Measurements from ENCODE around the gene IGFALS. TPM values are rescaled to one million over a fixed set of nuclear protein-coding genes. Genes with fewer than 3 reads are reported as not detected.

Gene IGFALS
- total RNA-seq, 2 experiments from 2014 or later: not detected

- Mint-ChIP-seq H3K4me3 (no peak overlapping the region), H3K36me3 (ENCODE audit: low read depth) (peaks cover 8% of the 10 kb centered on the region), H3K4me1 (peaks cover 24% of the 10 kb centered on the region), H3K27ac (peak overlapping the region; percentile 25), H3K9me3 (ENCODE audit: low read depth) (no peaks in the 10 kb centered on the region), H3K27me3 (no peaks in the 10 kb centered on the region)
- peak; percentile 3 for DNase-seq
- ChIA-PET POLR2A (no interaction called here), CTCF (no interaction called here)
- intact Hi-C loops (cut with DNase I, micrococcal nuclease): no loop called here
- no peak for ATAC-seq
Observed at GRCh38 chr16:1779234-1779701, 14.2 kb downstream of the IGFALS start.

- intact Hi-C loops (cut with DNase I, micrococcal nuclease): no loop called here
Observed at GRCh38 chr16:1778200-1779179, 15.0 kb downstream of the IGFALS start.

GRCh38 chr16:1777375-1778199 is 15.9 kb downstream of the IGFALS start:
- CTCF ChIA-PET: no interaction called here
- intact Hi-C loops (cut with DNase I, micrococcal nuclease): no loop called here
- POLR2A ChIA-PET: no interaction called here
- Mint-ChIP-seq H3K27me3 (no peaks in the 10 kb centered on the region), H3K36me3 (ENCODE audit: low read depth) (peaks cover 6% of the 10 kb centered on the region), H3K9me3 (ENCODE audit: low read depth) (no peaks in the 10 kb centered on the region), H3K4me3 (no peak overlapping the region), H3K4me1 (peaks cover 13% of the 10 kb centered on the region), H3K27ac (no peak overlapping the region)
- DNase-seq (peak; percentile 10), ATAC-seq (no peak)

More at GRCh38 chr16:1778200-1779179, 15.0 kb downstream of the IGFALS start:
- H3K4me3 Mint-ChIP-seq: no peak overlapping the region
- no peak overlapping the region for H3K27ac Mint-ChIP-seq
- H3K9me3 Mint-ChIP-seq (ENCODE audit: low read depth): no peaks in the 10 kb centered on the region
- peaks cover 8% of the 10 kb centered on the region for H3K36me3 Mint-ChIP-seq (ENCODE audit: low read depth)
- peaks cover 17% of the 10 kb centered on the region for H3K4me1 Mint-ChIP-seq
- no peaks in the 10 kb centered on the region for H3K27me3 Mint-ChIP-seq
- ChIA-PET POLR2A (no interaction called here), CTCF (no interaction called here)
- ATAC-seq (no peak), DNase-seq (peak; percentile 6)

GRCh38 chr16:1776991-1777374 is 16.5 kb downstream of the IGFALS start:
- H3K27ac Mint-ChIP-seq: no peak overlapping the region
- DNase-seq (no peak), ATAC-seq (no peak)
- no peaks in the 10 kb centered on the region for H3K9me3 Mint-ChIP-seq (ENCODE audit: low read depth)
- H3K4me3 Mint-ChIP-seq: no peak overlapping the region
- intact Hi-C loops (cut with DNase I, micrococcal nuclease): no loop called here
- ChIA-PET CTCF (no interaction called here), POLR2A (no interaction called here)
- peaks cover 11% of the 10 kb centered on the region for H3K36me3 Mint-ChIP-seq (ENCODE audit: low read depth)
- H3K27me3 Mint-ChIP-seq: no peaks in the 10 kb centered on the region
- peaks cover 13% of the 10 kb centered on the region for H3K4me1 Mint-ChIP-seq

- peak; percentile 4 for DNase-seq
- CTCF ChIA-PET: no interaction called here
- POLR2A ChIA-PET: no interaction called here
- no peak overlapping the region for H3K4me3 Mint-ChIP-seq
- peaks cover 14% of the 10 kb centered on the region for H3K36me3 Mint-ChIP-seq (ENCODE audit: low read depth)
- H3K27me3 Mint-ChIP-seq: no peaks in the 10 kb centered on the region
- intact Hi-C loops (cut with DNase I, micrococcal nuclease): no loop called here
- H3K4me1 Mint-ChIP-seq: peaks cover 11% of the 10 kb centered on the region
- no peaks in the 10 kb centered on the region for H3K9me3 Mint-ChIP-seq (ENCODE audit: low read depth)
- H3K27ac Mint-ChIP-seq: no peak overlapping the region
- ATAC-seq: no peak
Observed at GRCh38 chr16:1776672-1776955, 16.9 kb downstream of the IGFALS start.

GRCh38 chr16:1775846-1776671 is 17.4 kb downstream of the IGFALS start:
- intact Hi-C loops (cut with DNase I, micrococcal nuclease): no loop called here
- CTCF ChIA-PET: interaction anchor here (0.6 kb wide), 2 partner anchors 60 to 360 kb away, joined by 3 read pairs; partner anchors contain the start of gene PKD1
- Mint-ChIP-seq H3K27me3 (no peaks in the 10 kb centered on the region), H3K36me3 (ENCODE audit: low read depth) (peaks cover 12% of the 10 kb centered on the region), H3K4me3 (no peak overlapping the region), H3K4me1 (peaks cover 5% of the 10 kb centered on the region), H3K9me3 (ENCODE audit: low read depth) (no peaks in the 10 kb centered on the region), H3K27ac (no peak overlapping the region)
- ATAC-seq (no peak), DNase-seq (no peak)
- POLR2A ChIA-PET: no interaction called here

- Mint-ChIP-seq H3K27me3 (no peaks in the 10 kb centered on the region), H3K36me3 (ENCODE audit: low read depth) (peaks cover 17% of the 10 kb centered on the region), H3K4me1 (peaks cover 6% of the 10 kb centered on the region), H3K27ac (no peak overlapping the region), H3K9me3 (ENCODE audit: low read depth) (no peaks in the 10 kb centered on the region), H3K4me3 (peak overlapping the region; percentile 26)
- no peak for ATAC-seq
- ChIA-PET CTCF (interaction anchor here (0.6 kb wide), 2 partner anchors 59 to 361 kb away, joined by 3 read pairs; partner anchors contain the start of gene PKD1), POLR2A (interaction anchor here (0.7 to 5.2 kb wide), 2 partner anchors 7 to 10 kb away, joined by 3 to 39 read pairs; partner anchors contain the start of genes NUBP2 and SPSB3)
- DNase-seq: no peak
- intact Hi-C loops (cut with DNase I, micrococcal nuclease): no loop called here
Observed at GRCh38 chr16:1775006-1775845, 18.3 kb downstream of the IGFALS start.

GRCh38 chr16:1774448-1774780 is 19.1 kb downstream of the IGFALS start:
- CTCF ChIA-PET: interaction anchor here (1.0 kb wide), 1 partner anchor 8 kb away, joined by 5 read pairs; the partner anchor contains the start of genes NUBP2 and SPSB3
- Mint-ChIP-seq H3K27me3 (no peaks in the 10 kb centered on the region), H3K27ac (no peak overlapping the region)

GRCh38 chr16:1773703-1774447 is 19.6 kb downstream of the IGFALS start:
- DNase-seq (peak; percentile 52), ATAC-seq (peak; percentile 3)
- ChIA-PET CTCF (interaction anchor here (0.7 to 1.0 kb wide), 3 partner anchors 9 to 1238 kb away, joined by 3 to 5 read pairs (median 4); partner anchors contain the start of genes NUBP2 and SPSB3), POLR2A (interaction anchor here (5.2 kb wide), 1 partner anchor 9 kb away, joined by 39 read pairs; the partner anchor contains the start of genes NUBP2 and SPSB3)
- intact Hi-C loops (cut with DNase I, micrococcal nuclease): loop anchor here (1.0 to 5.0 kb wide), 18 partner anchors 8 to 1092 kb away; partner anchors contain the start of genes MAPK8IP3 (in 2 of the 2), NUBP2 (in 2 of the 2), SPSB3 (in 2 of the 2) and CRAMP1 (in 1 of the 2)
- Mint-ChIP-seq H3K9me3 (ENCODE audit: low read depth) (no peaks in the 10 kb centered on the region), H3K4me1 (peaks cover 9% of the 10 kb centered on the region), H3K27ac (peak overlapping the region; percentile 83), H3K4me3 (peak overlapping the region; percentile 94), H3K36me3 (ENCODE audit: low read depth) (peaks cover 19% of the 10 kb centered on the region), H3K27me3 (no peaks in the 10 kb centered on the region)

More at GRCh38 chr16:1774448-1774780, 19.1 kb downstream of the IGFALS start:
- Mint-ChIP-seq H3K4me1 (peaks cover 9% of the 10 kb centered on the region), H3K36me3 (ENCODE audit: low read depth) (peaks cover 19% of the 10 kb centered on the region), H3K4me3 (peak overlapping the region; percentile 94), H3K9me3 (ENCODE audit: low read depth) (no peaks in the 10 kb centered on the region)
- intact Hi-C loops (cut with DNase I, micrococcal nuclease): loop anchor here (5.0 kb wide), 4 partner anchors 67 to 1092 kb away; partner anchors contain the start of genes GNPTG (in 1 of the 2), JMJD8 (in 1 of the 2), MAPK8IP3 (in 1 of the 2) and STUB1 (in 1 of the 2)
- POLR2A ChIA-PET: interaction anchor here (0.7 to 5.2 kb wide), 2 partner anchors 8 to 9 kb away, joined by 3 to 39 read pairs; partner anchors contain the start of genes NUBP2 and SPSB3
- no peak for DNase-seq
- no peak for ATAC-seq
